Subcutaneous preadipocyte (primary cell): Measurements from ENCODE around the gene TOP3A. TPM values are rescaled to one million over a fixed set of nuclear protein-coding genes. Genes with fewer than 3 reads are reported as not detected.

Experiments used
- total RNA-seq: library from RNA; depleted of rRNA; stranded (reverse); fragments of >200 nt; gene quantifications from 2 replicates; pipeline ENCODE4 v1.2.3, GENCODE V29; 2012

TOP3A gene, protein sequence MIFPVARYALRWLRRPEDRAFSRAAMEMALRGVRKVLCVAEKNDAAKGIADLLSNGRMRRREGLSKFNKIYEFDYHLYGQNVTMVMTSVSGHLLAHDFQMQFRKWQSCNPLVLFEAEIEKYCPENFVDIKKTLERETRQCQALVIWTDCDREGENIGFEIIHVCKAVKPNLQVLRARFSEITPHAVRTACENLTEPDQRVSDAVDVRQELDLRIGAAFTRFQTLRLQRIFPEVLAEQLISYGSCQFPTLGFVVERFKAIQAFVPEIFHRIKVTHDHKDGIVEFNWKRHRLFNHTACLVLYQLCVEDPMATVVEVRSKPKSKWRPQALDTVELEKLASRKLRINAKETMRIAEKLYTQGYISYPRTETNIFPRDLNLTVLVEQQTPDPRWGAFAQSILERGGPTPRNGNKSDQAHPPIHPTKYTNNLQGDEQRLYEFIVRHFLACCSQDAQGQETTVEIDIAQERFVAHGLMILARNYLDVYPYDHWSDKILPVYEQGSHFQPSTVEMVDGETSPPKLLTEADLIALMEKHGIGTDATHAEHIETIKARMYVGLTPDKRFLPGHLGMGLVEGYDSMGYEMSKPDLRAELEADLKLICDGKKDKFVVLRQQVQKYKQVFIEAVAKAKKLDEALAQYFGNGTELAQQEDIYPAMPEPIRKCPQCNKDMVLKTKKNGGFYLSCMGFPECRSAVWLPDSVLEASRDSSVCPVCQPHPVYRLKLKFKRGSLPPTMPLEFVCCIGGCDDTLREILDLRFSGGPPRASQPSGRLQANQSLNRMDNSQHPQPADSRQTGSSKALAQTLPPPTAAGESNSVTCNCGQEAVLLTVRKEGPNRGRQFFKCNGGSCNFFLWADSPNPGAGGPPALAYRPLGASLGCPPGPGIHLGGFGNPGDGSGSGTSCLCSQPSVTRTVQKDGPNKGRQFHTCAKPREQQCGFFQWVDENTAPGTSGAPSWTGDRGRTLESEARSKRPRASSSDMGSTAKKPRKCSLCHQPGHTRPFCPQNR
- 22.8 and 42.4 TPM in 2 replicates for total RNA-seq

DNA sequence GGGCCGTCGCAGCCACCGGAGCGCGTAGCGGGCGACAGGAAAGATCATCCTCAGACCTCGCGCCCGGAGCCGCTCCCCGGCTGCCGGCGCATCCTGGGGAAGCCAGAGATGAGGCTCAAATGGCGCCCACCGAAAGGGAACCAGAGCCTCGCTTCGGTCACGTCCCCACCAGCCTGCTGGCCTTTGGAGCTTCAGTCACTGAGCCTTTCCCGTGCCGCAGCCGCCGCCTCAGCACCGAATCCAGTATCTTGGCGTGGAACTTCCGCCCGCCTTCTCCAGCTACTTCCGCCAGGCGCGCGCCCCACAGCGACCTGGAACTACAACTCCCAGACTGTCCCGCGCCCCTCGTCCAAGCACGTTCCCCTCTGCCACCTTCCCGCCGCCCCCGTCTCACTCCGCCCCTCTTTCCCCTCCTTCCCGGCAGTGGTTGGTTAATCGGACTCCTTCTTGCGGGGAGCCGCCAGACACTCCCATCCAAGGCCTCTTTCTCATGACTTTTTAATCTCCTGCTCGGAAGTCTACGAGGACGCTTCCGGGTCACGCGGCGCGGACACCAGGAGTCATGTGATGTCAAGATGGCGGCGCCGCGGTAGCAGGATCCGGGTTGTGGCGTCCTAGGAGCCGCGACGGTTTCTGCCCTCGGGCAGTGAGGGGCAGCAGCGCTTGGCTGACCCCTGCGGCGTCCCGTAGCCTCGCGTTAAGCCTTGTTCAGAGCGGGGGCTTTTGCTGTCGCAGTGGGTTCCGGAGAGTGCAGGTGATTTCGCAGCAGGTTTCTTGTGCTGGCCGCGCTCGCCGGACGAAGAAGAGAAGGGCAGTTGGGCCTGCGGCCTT is at the start of gene TOP3A, which contains the start of gene SMCR8:
Gene TOP3A (minus strand): TSS at position 264 of the 831 bp plus-strand sequence. CDS start 216 bp downstream, at position 48.
Gene SMCR8 (plus strand): TSS at position 563 of the 831 bp plus-strand sequence. CDS start 497 bp downstream, outside the sequence.

DNA sequence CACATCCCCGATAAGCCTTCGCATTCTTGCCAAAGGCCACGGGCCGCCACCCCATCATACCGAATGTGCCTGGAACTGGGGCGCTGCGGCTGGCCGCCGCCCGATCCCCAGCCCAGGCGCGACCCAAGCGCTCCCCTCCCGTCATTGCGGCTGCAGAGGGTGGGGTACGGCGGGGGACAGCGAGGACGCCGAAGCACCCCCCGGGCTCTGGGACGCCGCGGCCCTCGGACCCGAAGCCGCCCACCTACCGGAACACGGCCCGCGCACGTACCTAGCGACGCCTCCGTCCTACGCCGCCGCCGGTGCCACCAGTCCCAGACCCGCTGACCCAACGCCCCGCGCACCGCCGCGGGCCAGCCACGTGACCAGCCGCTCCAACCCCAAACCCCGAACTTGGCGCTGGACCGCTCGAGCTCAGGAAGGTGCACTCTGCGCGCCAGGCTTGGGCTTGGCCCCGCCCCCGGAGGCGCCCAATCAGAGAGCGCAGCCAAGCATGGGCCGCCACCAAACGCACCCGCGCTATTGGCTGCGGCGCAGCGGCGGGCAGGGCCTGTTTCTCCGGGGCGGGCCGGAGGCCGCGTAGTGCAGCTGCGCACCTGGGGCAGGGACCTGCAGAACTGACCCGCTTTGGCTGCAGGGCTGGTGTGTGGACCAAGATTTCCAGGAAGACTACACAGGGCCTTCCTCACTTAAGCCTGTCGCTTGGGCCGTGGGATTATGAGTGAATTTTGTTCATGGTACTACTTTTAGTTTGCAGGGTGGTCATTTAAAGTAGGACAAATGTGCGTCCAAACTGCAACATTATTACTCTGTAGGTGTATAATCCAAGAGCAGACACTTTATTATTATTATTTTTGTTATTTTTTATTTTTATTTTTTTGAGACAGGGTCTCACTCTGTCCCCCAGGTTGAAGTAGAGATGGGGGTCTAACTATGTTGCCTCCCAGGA is 48.6 kb upstream of the TOP3A start, which contains the start of gene SHMT1:
Gene SHMT1 (minus strand): TSS at position 450 of the 949 bp plus-strand sequence. CDS start 7,569 bp downstream, outside the sequence.

DNA sequence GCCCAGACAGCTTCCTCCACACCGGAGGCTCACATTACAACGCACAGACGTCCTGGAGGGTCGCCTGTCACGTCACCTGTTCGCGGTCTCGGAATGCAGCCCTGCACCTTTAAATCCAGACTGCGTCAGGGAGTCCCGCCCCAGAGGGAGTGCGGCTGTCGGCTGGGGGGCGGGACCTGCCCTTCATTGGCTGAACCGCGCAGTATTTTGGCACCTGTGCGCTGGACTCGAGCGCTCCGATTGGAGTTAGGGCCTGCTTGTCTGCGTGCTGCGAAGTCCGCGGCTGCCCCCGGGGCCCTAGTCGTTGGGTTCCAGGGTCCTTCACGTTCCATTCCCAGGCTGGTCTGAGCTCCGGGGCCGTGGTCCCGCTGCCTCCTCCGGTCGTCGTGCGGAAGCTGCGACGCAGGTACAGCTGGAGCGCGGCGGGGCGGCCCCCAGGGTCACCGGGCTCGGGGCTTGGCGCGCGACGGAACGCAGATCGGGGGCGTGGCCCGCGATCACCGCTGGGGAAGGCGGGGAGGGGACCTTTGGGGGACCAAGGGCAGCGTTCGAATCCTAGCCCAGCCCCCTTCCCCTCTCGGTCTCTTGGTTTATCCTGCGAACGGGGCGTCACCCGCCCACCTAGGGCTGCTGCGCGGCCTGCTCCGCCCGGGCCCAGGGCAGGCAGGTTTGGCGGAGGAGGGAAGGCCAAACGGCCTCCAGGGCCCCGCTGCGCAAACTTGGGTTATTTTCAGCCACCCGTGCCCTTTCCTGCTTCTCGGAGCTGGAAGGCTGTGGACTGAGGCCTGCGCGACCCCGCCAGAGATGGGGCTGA is 54.3 kb downstream of the TOP3A start, which contains the start of gene MIEF2:
Gene MIEF2 (plus strand): TSS at position 331 of the 814 bp plus-strand sequence. CDS start 2,059 bp downstream, outside the sequence.

DNA sequence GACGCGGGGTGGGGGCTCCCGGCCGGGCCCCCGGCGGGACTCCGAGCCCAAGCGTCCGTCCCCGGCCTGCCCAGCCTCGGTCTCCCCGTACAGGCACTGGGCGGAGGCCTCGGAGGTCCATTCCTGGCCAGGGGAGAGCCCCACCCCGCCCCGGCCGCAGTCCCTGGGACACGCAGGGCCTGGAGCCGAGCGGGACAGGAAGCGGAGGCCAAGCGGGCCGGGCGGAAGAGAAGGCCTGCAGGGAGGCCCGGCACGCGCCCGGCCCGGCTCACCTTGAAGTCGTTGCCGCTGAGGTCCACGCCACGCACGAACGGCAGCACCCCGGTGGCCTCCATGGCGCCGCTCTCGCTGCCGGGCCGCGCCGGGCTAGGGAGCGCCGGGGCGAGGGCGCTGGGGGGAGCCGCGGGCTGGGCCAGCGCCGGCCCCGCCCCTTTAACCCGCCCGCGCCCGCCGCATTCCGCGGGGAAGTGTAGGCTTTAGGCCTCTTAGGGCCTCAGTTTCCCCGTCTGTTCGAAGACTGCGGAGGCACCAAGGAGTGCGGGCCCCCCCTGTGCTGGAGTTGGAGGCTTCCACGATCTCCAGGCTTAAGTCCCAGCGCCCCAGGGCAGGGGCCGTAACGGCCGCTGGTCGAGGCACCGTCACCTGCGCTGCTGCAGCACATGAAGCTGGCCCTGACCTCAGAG is 56.3 kb downstream of the TOP3A start, which contains the start of gene FLII:
Gene FLII (minus strand): TSS at position 383 of the 683 bp plus-strand sequence. CDS start 48 bp downstream, at position 335.

DNA sequence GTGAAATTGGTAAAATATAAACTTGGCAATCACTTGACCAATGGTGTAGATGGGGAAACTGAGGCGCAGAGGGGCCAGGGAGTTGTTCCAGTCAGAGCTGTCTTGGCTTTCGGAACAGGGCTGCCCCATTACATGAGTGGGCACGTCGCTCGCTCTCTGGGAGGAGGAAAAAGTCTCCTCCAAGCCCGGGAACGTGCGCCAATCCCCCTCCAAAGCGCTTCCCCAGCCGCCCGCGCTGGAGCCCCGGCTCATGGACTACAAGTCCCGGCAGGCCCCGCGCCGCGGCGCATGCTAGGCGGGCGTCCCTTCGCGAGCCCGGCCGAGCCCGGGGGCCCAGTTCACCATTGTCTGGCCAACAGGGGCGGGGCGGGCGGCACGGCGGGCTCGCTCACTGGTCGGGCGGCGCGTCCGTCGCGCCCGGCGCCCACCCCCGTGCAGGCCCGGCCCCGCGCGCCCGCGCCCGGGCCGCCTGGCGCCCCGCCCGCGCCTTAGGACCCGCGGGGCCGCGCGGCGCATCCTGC is 89.6 kb downstream of the TOP3A start, which contains the start of gene LLGL1:
Gene LLGL1 (plus strand): TSS at position 515 of the 521 bp plus-strand sequence. CDS start 48 bp downstream, outside the sequence.

Other genes starting within 250 kb of the TOP3A start
- 38.6 and 46.9 TPM in 2 replicates for gene DRG2, start 227.0 kb downstream of the TOP3A start, total RNA-seq
- gene MYO15A, start 206.2 kb downstream of the TOP3A start, total RNA-seq: 0.20 and 1.1 TPM in 2 replicates
- 76.8 and 96.6 TPM in 2 replicates for gene ALKBH5, start 131.2 kb downstream of the TOP3A start, total RNA-seq
- 43.4 and 46.1 TPM in 2 replicates for gene LLGL1, start 89.4 kb downstream of the TOP3A start, total RNA-seq
- 257 and 272 TPM in 2 replicates for gene FLII, start 56.3 kb downstream of the TOP3A start, total RNA-seq
- gene MIEF2, start 54.3 kb downstream of the TOP3A start, total RNA-seq: 6.5 and 9.9 TPM in 2 replicates
- 15.1 and 20.3 TPM in 2 replicates for gene SMCR8, start 299 bp upstream of the TOP3A start, total RNA-seq
- gene SHMT1, start 48.6 kb upstream of the TOP3A start, total RNA-seq: 18.2 and 29.0 TPM in 2 replicates
- not detected in 2 replicates for gene EVPLL, start 62.8 kb upstream of the TOP3A start, total RNA-seq
- not detected in 2 replicates for gene LGALS9C, start 161.8 kb upstream of the TOP3A start, total RNA-seq